ENCODE results near the gene DUSP21. TPM values are rescaled to one million over a fixed set of nuclear protein-coding genes. Genes with fewer than 3 reads are reported as not detected.

Gene DUSP21
- total and polyA plus RNA-seq, 2 of the 4 experiments (the other 2 are of a cell fraction) = not detected

- peak within 1 kb of the TSS; percentile 74 for H3K18ac ChIP-seq (ENCODE audit: low read depth, low read length)
- H2AK9ac ChIP-seq (replicated peaks; ENCODE audit: low read depth, low read length, poor library complexity) = peak within 1 kb of the TSS; percentile 89
- H4K8ac ChIP-seq (ENCODE audit: low read depth in 2 of 2, low read length in 2 of 2) = peak within 1 kb of the TSS; percentile 53 to 80
- no peaks in the 10 kb centered on the region for H3K27me3 ChIP-seq (ENCODE audit: control insufficient read depth, insufficient read depth, low read length)
- TF ChIP-seq POLR2A (IDR thresholded peaks at IDR 0.05; ENCODE audit: low read depth, low read length) = peak; percentile 69
- peak; percentile 48; the same call in 1 of the 2 replicates for TF ChIP-seq MXI1 (IDR thresholded peaks at IDR 0.05; ENCODE audit: borderline replicate concordance, low read depth, low read length)
- TF ChIP-seq BHLHE40 (IDR thresholded peaks at IDR 0.05; ENCODE audit: low read depth, low read length) = peak; percentile 71
- peak; percentile 99 for TF ChIP-seq USF2 (IDR thresholded peaks at IDR 0.05; ENCODE audit: low read depth, low read length)
- TF ChIP-seq CEBPB (IDR thresholded peaks at IDR 0.05; ENCODE audit: low read depth, low read length) = 0 out of 2 replicates have a peak, but pooled peaks have one; percentile 22
- no peak for TF ChIP-seq MAFK (IDR thresholded peaks at IDR 0.05; ENCODE audit: low read depth, low read length)
- no peak for TF ChIP-seq RFX5 (IDR thresholded peaks at IDR 0.05; ENCODE audit: low read depth, low read length)
- TF ChIP-seq MAZ (IDR thresholded peaks at IDR 0.05; ENCODE audit: borderline replicate concordance, low read depth, low read length) = peak; percentile 45; the same call in 1 of the 2 replicates
- peak; percentile 58 for TF ChIP-seq FOS (IDR thresholded peaks at IDR 0.05; ENCODE audit: low read depth, low read length)
- peak within 1 kb of the TSS; percentile 83 for H2BK5ac ChIP-seq (ENCODE audit: low read depth, low read length, poor library complexity, severe bottlenecking)
- dilution Hi-C loops (cut with HindIII; ENCODE audit: low sequenced_read_pairs, unreplicated experiment) (no loop called here), in situ Hi-C loops (cut with MboI; ENCODE audit: low sequenced_read_pairs) (no loop called here), intact Hi-C loops (cut with micrococcal nuclease) (loop anchor here (1.0 to 10.0 kb wide), 4 partner anchors 197 to 918 kb away; partner anchors contain the start of gene FUNDC1)
- WGBS, 2 experiments (ENCODE audit: extremely low coverage in 2 of 2, insufficient read length in 1 of 2) = 0% methylated on average over 4 of the region's 61 CpGs; no CpG with 5 or more reads in 1 of the 2 experiments
- no peaks in the 10 kb centered on the region for H3K9me3 ChIP-seq (ENCODE audit: control insufficient read depth, insufficient read depth, low read length)
- H4K20me1 ChIP-seq (ENCODE audit: insufficient read depth, low read length) = peaks cover 12% of the 10 kb centered on the region; the same call in 1 of the 2 replicates
- peak within 1 kb of the TSS; percentile 89 for H3K4ac ChIP-seq (ENCODE audit: low read depth, low read length)
- peak within 1 kb of the TSS; percentile 91 for H3K9ac ChIP-seq (ENCODE audit: low read depth, low read length)
- peaks cover 4 to 20% of the 10 kb centered on the region in 2 experiments; a peak in 3 of 4 replicates for H3K79me1 ChIP-seq (ENCODE audit: low read depth in 1 of 2, low read length in 2 of 2)
- H3K9me1 ChIP-seq (ENCODE audit: insufficient read depth, low read length) = no peaks in the 10 kb centered on the region
- H2BK120ac ChIP-seq (ENCODE audit: low read depth, low read length) = peak within 1 kb of the TSS; percentile 35; the same call in 1 of the 2 replicates
- peak within 1 kb of the TSS; percentile 96 for H2AFZ ChIP-seq (replicated peaks; ENCODE audit: low read length, poor library complexity)
- peak within 1 kb of the TSS; percentile 87 for H3K56ac ChIP-seq (ENCODE audit: extremely low read depth, insufficient read depth, low read length)
- no peaks in the 10 kb centered on the region for H3K36me3 ChIP-seq (ENCODE audit: control insufficient read depth, insufficient read depth, low read length)
- DNase-seq (peak; percentile 96), ATAC-seq (ENCODE audit: low read depth) (peak; percentile 90)
- peak within 1 kb of the TSS; percentile 89 for H3K27ac ChIP-seq (ENCODE audit: insufficient read depth, low read length)
- ChIA-PET CTCF (interaction anchor here (0.6 kb wide), 1 partner anchor 60 kb away, joined by 3 read pairs; no protein-coding TSS in a partner anchor), POLR2A (ENCODE audit: unreplicated experiment) (interaction anchor here (0.5 to 0.9 kb wide), 3 partner anchors 23 to 196 kb away, joined by 3 to 7 read pairs (median 6); no protein-coding TSS in a partner anchor)
- peak within 1 kb of the TSS; percentile 93 for H3K4me3 ChIP-seq (ENCODE audit: insufficient read depth, low read depth, low read length)
- H2BK15ac ChIP-seq (ENCODE audit: low read depth, low read length) = no peak within 1 kb of the TSS
- H3K23ac ChIP-seq (ENCODE audit: low read depth, low read length) = peak within 1 kb of the TSS; percentile 96
- no peak within 1 kb of the TSS for H2BK20ac ChIP-seq (ENCODE audit: low read depth, low read length)
- no TSS peak for BruUV-seq (replicated peaks)
- peak within 1 kb of the TSS; percentile 56 for H4K91ac ChIP-seq (ENCODE audit: insufficient read depth, low read depth, low read length)
- peak within 1 kb of the TSS; percentile 73 for H4K5ac ChIP-seq (ENCODE audit: low read depth, low read length)
- H3K4me1 ChIP-seq (ENCODE audit: control insufficient read depth, insufficient read depth, low read length) = no peaks in the 10 kb centered on the region
- H3K14ac ChIP-seq (replicated peaks; ENCODE audit: low read depth, low read length) = peak within 1 kb of the TSS; percentile 87
- H2AK5ac ChIP-seq (ENCODE audit: low read depth, low read length) = 0 out of 2 replicates have a peak within 1 kb of the TSS, but pooled peaks have one; percentile 3
- H3K4me2 ChIP-seq (ENCODE audit: low read depth, low read length) = peak within 1 kb of the TSS; percentile 98
These were observed 29.1 kb downstream of the DUSP21 start, which contains the start of gene KDM6A for GRCh38 chrX:44872821-44873414. Gene KDM6A, plus strand, starts transcription at chrX:44873188. Its CDS starts 364 bp downstream, at chrX:44873552.
